Fibroblast of mammary gland (primary cell): Measurements from ENCODE around the gene SLC37A3.

Experiments used
- DNase-seq: peaks from one replicate; pipeline ENCODE4 v3.0.0-alpha.2; 2010; ENCODE audit warnings: low read depth
- H3K4me3 ChIP-seq: 2 replicates; pipeline ENCODE4 v1.5.1; 2011; ENCODE audit warnings: low read depth, mild to moderate bottlenecking, low read length, moderate library complexity; ENCODE audit not compliant: control insufficient read depth
- TF ChIP-seq, protein P1 (sequence below): conservative IDR thresholded peaks from 2 replicates; pipeline ENCODE4 v1.5.1; 2011; ENCODE audit warnings: low read depth, low read length, inconsistent platforms; ENCODE audit not compliant: control insufficient read depth, insufficient read depth

The SLC37A3 gene, protein sequence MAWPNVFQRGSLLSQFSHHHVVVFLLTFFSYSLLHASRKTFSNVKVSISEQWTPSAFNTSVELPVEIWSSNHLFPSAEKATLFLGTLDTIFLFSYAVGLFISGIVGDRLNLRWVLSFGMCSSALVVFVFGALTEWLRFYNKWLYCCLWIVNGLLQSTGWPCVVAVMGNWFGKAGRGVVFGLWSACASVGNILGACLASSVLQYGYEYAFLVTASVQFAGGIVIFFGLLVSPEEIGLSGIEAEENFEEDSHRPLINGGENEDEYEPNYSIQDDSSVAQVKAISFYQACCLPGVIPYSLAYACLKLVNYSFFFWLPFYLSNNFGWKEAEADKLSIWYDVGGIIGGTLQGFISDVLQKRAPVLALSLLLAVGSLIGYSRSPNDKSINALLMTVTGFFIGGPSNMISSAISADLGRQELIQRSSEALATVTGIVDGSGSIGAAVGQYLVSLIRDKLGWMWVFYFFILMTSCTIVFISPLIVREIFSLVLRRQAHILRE

DNA sequence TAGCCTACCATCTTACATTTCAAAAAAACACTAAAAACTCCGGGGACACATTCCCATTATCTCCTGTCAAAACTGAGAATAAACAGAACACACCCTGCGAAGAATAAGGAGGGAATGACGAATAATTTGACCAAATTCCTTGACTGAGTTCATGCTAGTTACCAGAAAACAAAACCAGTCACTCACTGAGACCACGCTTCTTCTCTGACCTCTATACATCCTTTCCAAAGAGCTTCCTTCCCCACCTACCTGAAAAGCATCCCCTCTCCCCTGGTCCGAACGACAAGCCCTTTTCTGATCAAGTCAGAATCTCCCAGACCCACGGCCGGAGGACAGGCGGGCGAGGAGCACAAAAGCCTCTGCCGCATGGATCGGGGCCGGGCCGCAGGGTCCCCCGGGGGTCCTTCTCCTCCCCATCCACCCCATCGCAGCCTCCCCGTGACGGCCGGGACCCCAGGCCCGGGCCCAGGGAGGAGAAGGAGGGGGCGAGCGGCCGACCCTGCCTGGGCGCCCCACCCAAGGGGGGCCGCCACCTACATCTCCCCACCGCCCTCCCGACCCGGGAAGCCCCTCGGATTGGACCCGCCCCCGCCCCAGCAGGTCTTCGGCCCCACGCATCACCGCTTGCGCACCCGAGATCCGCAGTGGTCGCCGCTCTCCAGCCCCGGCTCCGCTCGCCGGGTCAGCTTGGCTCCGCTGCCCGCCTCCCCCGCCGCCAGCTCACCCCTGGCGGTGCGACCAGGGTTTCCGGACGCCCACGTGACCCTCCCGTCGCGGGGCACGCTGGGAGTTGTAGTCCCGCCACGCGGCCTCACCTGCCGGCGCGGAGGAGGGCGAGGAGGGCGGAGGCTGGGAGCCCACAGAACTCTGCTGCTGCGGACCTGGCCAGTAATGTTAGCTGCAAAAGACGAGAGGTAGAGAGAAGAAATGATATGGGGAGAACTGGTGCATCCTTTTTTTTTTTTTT lies at the start of gene SLC37A3:
SLC37A3 (minus strand) TSS at position 747 of the 967 bp plus-strand sequence. CDS start 16,004 bp downstream, outside the sequence.
- TF ChIP-seq, protein P1, sequence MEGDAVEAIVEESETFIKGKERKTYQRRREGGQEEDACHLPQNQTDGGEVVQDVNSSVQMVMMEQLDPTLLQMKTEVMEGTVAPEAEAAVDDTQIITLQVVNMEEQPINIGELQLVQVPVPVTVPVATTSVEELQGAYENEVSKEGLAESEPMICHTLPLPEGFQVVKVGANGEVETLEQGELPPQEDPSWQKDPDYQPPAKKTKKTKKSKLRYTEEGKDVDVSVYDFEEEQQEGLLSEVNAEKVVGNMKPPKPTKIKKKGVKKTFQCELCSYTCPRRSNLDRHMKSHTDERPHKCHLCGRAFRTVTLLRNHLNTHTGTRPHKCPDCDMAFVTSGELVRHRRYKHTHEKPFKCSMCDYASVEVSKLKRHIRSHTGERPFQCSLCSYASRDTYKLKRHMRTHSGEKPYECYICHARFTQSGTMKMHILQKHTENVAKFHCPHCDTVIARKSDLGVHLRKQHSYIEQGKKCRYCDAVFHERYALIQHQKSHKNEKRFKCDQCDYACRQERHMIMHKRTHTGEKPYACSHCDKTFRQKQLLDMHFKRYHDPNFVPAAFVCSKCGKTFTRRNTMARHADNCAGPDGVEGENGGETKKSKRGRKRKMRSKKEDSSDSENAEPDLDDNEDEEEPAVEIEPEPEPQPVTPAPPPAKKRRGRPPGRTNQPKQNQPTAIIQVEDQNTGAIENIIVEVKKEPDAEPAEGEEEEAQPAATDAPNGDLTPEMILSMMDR = no peak
- DNase-seq = peak; percentile 86
- H3K4me3 ChIP-seq = peak within 1 kb of the TSS; percentile 79

DNA sequence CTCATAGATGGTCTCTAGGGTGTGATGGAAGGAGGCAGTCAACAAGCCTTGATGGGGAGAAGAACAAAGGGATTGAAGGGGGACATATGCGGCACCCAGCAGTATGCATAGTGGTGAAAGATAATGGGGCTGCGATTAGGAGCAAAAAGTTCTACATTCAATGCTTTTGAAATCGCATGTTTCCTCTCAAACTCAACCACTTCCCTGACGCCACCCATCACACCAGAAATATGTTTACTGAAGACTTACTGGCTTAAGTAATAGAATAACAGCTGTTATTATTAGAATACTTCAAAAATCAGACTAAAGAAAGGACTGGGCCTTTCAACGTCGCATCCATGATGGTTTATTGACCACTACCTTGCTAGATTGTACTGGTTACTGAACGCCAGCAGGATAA lies 49.5 kb upstream of the SLC37A3 start:
- no peak overlapping the region for H3K4me3 ChIP-seq
- DNase-seq = no peak
- TF ChIP-seq, protein P1 = no peak

DNA sequence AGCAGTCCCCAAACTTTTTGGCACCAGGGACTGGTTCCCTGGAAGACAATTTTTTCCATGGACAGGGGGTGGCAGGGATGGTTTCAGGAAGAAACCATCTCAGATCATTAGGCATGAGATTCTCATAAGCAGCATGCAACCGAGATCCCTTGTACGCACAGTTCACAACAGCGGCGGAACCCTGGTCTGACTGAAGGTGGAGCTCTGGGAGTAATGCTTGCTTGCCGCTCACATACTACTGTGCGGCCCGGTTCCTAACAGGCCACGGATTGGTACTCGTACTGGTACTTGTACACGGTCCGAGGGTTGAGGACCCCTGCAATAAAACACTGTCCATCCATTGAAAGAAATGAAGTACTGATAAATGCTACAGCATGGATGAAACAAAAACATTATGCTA lies 48.1 kb upstream of the SLC37A3 start:
- H3K4me3 ChIP-seq = no peak overlapping the region
- no peak for DNase-seq
- TF ChIP-seq, protein P1 = no peak

DNA sequence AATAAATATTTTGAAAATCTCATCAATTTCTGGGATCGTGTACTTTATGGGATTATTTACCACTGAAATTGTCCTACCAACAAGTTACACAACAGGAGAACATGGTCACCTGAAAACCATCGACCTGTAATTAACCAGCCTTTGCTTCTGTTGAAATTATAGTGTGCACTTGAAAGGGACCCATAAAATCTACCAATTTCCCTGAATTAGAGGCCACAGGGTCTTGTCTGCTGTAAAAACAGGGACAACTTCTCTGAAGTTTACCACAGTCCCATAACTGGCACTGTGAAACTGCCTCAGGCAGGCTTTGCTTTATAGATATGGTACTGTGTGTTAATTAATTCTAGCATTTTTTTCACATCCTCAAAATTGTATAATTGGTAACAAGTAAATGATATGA lies 43.2 kb upstream of the SLC37A3 start:
- TF ChIP-seq, protein P1 = no peak
- DNase-seq = no peak
- no peak overlapping the region for H3K4me3 ChIP-seq

DNA sequence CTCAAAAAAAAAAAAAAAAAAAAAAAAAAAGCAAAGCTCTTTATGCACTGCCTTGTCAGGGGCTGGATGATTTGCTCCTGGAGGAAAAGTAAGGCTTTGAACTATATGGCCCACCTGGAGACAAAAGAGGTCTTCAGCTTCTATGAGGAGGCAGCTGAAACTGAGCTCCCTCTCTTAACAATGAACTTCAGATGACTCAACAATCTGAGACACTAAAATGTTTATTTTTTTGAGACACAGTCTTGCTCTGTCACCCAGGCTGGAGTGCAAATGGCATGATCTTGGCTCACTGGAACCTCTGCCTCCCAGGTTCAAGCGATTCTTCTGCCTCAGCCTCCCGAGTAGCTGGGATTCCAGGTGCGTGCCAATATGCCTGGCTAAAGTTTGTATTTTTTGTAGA lies 42.3 kb upstream of the SLC37A3 start:
- DNase-seq = no peak
- no peak overlapping the region for H3K4me3 ChIP-seq
- TF ChIP-seq, protein P1 = no peak

DNA sequence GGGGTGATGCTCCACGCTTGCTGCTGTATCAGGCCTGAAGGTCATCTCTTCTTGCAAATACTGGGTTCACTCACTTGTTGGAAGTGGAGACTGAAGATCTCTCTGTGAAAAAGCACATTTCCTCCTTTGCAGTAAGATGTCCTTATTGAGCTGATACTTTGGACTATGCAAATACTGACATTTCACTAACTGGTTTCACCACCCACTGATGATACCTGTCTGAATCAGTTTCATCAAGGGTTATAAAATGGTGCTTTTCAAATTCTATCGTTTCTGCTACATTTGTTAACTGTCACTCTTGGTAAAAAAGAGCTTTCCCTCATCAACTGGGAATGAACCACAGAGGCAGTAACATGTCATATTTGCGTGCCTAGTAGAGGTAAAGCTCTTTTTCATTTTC lies 41.0 kb upstream of the SLC37A3 start:
- TF ChIP-seq, protein P1 = no peak
- no peak for DNase-seq
- no peak overlapping the region for H3K4me3 ChIP-seq
